ENCODE results near the gene ST3GAL4.

ST3GAL4 gene

DNA sequence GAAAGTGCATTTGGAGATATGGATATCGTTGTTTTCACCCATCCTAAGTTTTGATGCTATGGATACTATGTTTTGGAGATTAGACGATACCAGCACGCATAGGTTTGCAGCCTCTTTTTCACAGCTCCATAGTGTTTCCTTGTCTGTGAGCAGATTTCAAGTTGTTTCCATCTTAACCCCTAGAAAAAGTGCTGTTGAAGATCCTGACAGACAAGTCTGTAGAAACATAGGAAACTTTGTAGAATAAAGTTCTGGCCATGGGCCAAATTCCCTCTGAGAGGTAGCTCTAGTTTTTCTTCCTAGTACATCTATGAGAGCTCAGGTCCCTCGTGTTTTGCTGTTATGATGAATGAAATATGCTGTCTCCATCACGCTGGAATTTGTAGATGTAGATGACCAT, 32.4 kb downstream of the ST3GAL4 start:
- TF ChIP-seq CTCF (conservative IDR thresholded peaks at IDR 0.05; ENCODE audit: low read depth, low read length), result no peak
- H3K4me3 ChIP-seq (ENCODE audit: low read depth, low read length), result no peak overlapping the region
- DNase-seq (ENCODE audit: low read depth), result peak; percentile 31

DNA sequence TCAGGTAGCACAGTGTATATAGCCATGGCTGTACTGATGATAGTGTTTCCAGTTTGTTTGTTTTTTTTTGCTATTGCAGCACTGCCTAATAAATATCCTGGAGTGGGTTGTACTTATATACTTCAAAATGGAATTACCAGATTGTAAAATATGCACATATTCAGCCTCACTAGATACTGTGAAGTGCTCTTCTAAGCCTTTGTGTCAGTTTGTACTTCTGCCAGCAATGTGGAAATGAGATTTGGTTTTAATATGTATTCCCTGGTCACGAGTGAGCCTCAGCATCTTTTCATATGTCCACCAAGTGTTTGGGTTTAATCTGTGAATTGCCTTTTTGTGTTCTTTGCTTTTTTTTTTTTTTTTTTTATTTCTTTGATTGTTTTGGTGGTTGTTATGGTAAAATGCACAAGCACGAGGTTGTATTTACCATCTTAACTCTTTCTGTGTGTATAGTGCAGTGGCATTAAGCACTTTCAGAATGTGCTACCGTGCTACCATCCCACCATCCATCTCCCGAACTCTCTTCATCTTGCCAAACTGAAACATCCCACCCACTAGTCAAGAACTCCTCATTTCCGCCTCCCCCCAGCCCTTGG, 34.9 kb downstream of the ST3GAL4 start:
- no peak for DNase-seq (ENCODE audit: low read depth)
- no peak for TF ChIP-seq CTCF (conservative IDR thresholded peaks at IDR 0.05; ENCODE audit: low read depth, low read length)
- H3K4me3 ChIP-seq (ENCODE audit: low read depth, low read length), result no peak overlapping the region

DNA sequence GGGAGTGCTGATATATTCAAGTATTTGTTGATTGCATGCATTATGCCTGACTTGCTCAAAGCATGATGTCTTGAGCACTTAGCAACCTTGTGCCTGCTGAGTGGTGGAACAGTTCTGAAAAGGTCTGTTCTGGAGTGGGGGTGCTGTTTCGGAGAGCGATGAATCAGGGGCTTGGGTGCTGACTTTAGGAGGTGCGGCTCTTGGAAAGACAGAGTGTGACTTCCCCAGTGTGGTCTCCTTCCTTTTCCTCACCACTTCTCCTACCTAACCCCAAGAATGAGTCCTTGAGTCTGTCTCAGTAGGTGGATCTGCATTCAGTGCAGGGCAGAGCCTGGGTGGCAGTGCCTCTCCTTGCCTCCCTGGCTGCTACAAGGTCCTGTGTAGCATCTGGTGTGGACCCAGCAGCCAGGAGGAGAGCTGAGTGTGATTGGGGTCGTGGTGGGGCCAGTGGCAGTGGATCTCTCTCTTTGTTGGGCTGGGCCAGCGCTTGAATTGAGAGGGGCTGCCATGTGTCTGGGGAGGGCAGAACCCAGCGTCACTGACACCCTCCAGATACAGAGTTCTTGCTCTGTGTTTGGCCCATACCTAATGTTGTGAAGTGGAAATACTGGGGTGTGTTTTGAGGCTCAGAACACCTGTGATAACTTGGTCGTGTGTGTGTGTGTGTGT, 35.9 kb downstream of the ST3GAL4 start:
- no peak for TF ChIP-seq CTCF (conservative IDR thresholded peaks at IDR 0.05; ENCODE audit: low read depth, low read length)
- H3K4me3 ChIP-seq (ENCODE audit: low read depth, low read length), result no peak overlapping the region
- no peak for DNase-seq (ENCODE audit: low read depth)

GRCh38 chr11:126391970-126392632, 36.6 kb downstream of the ST3GAL4 start:
- H3K4me3 ChIP-seq (ENCODE audit: low read depth, low read length), result no peak overlapping the region
- TF ChIP-seq CTCF (conservative IDR thresholded peaks at IDR 0.05; ENCODE audit: low read depth, low read length), result peak; percentile 26
- DNase-seq (ENCODE audit: low read depth), result no peak

GRCh38 chr11:126392633-126393013, 37.1 kb downstream of the ST3GAL4 start:
- no peak for DNase-seq (ENCODE audit: low read depth)
- H3K4me3 ChIP-seq (ENCODE audit: low read depth, low read length), result no peak overlapping the region
- no peak for TF ChIP-seq CTCF (conservative IDR thresholded peaks at IDR 0.05; ENCODE audit: low read depth, low read length)

DNA sequence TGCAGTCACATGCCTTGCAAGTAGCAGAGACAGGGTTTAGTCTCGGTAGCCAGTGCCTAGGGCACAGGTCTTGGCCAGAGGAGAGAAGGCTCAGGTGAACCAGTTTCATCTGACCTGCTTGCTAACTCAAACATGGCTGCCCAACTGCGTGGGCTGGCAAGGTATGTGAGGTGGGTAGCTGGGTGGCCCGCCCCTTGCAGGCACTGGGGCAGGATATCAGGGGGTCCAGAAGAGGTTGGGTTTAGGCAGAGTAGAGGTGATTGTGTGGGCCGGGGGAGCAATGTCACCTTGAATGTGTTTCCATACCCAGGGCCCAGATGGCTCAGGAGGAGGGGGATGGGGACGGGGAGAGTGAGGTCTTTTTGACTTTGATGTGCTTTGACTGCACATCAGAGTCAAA, 37.7 kb downstream of the ST3GAL4 start:
- TF ChIP-seq CTCF (conservative IDR thresholded peaks at IDR 0.05; ENCODE audit: low read depth, low read length), result no peak

More for the DNA sequence above, 37.7 kb downstream of the ST3GAL4 start:
- DNase-seq (ENCODE audit: low read depth), result no peak
- no peak overlapping the region for H3K4me3 ChIP-seq (ENCODE audit: low read depth, low read length)
